HG03159 (cell line): ENCODE data around the gene BTN3A1.
"Not testable (repeated sequence)": the region's sequence is repeated elsewhere in the genome, so short reads cannot be mapped to it uniquely, and the experiment has no call there.

Source experiments
- ATAC-seq: cut with Tn5 transposase; IDR thresholded peaks from one replicate; pipeline ENCODE4 v1.9.1; 2021; ENCODE audit warnings: mild to moderate bottlenecking, moderate library complexity; ENCODE audit not compliant: unreplicated experiment

Gene BTN3A1

DNA sequence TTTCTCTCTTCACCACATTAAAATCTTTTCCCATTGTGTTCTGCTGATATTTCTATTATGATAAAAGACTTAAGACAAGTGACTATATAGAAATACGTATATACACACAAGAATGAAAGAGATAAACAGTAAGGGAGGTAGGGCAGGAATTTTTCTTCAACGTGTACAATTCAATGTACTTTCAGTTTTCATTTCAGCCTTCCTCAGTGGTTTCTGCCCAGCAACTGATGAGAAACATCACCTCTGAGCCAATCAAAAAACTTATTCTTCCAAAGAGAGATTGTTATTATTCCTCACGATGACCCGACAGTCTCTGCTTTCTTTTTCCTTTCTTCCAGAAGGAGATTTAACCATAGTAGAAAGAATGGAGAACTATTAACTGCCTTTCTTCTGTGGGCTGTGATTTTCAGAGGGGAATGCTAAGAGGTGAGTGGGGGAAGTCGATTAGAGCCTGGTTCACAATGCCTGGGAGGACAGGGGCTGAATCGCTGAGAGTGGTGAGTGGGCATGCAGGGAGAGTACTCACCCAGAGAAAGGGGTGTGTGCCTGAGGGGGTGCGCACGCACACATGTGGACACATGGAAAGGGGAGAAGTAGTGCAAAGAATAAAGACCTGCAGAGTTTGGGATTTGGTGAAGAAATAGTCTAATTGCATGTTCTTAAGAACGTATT lies at the start of gene BTN3A1:
Gene BTN3A1, plus strand, starts transcription at position 289 of the 672 bp plus-strand sequence. CDS start 3,289 bp downstream, outside the sequence.
- ATAC-seq: peak; percentile 82

DNA sequence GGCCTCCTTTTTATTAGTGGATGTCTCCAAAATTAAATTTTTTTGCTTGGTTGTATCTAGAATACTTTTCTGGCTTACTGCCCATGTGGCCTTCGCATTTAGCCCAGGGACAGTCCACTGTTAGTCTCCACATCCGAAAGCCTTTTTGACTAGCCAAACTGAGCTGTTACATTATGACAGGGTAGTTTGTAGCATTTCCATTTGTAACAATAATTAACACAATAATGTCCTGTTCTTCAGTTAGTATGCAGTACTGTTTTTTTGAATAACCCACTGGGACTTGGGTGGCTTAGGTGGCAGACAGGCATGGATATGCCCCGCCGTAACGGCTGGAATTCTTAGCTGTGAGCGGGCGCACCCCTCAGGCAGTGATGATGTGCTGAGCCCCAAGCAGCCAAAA lies 49.8 kb upstream of the BTN3A1 start:
- no peak for ATAC-seq

- ATAC-seq: no peak
These were observed 47.9 kb upstream of the BTN3A1 start for GRCh38 chr6:26354162-26354561.

DNA sequence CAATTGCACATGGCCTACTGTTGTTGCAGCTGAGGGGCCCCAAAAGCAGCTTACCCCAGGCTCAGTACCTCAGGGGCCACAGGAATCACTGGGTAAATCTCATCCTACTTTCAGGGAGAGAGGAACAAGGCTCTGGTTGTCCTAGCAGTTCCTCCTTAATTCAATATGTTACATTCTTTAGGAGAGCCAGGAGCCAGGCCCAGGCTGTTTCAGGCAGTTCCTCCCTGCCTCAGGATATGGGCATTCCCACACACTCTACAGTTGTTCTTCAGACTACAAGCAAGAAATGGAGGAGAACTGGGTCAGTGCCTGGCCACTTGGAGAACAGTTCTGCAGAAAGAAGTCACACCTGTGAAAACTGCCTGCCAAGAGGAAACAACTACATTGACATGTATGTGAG lies 46.7 kb upstream of the BTN3A1 start:
- no peak for ATAC-seq

GRCh38 chr6:26357543-26357942 lies 44.5 kb upstream of the BTN3A1 start:
- not testable (repeated sequence) for ATAC-seq

GRCh38 chr6:26358511-26358981 lies 43.5 kb upstream of the BTN3A1 start:
- peak; percentile 39 for ATAC-seq

GRCh38 chr6:26359765-26360164 lies 42.3 kb upstream of the BTN3A1 start:
- ATAC-seq: no peak

DNA sequence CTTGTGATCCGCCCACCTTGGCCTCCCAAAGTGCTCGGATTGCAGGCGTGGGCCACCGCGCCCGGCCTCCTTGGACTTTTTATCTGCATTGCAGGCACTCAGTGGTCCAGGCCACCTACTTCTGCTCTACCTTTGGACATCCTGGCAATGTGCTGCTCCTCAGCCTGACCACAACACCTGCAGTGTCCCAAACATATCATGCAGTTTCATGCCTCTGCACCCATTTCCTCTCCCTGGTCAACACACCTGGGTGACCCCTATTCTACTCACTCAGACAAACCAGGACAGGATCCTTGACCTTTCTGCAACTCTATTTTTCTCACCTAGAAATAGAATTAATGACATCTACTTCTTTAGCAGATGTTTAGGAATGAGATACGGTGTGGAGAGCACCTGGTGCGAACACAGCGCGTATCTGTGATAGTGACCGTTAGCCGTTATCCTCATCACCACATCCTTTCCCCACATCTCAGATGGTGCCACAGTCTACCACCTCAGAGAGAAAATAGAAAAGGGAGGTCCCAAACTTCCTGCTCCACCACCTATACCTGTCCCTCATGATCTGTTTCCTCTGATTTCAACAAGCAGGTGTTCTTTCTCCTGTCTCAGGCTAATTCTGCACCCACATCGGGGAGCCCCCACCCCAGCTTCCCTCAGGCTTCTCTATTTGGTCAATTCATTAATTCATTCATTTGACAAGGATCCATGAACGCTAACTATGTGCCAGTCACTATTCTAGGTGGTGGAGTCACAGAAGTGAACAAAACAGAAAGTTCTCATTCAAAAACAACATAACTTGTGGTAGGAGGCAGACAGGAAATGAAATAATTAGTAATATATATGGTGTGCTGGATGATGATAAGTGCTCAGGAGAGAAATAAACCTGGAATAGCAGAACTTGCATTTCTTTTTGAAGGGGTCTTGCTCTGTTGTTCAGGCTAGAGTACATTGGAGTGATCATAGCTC lies 41.3 kb upstream of the BTN3A1 start:
- ATAC-seq: peak; percentile 38

DNA sequence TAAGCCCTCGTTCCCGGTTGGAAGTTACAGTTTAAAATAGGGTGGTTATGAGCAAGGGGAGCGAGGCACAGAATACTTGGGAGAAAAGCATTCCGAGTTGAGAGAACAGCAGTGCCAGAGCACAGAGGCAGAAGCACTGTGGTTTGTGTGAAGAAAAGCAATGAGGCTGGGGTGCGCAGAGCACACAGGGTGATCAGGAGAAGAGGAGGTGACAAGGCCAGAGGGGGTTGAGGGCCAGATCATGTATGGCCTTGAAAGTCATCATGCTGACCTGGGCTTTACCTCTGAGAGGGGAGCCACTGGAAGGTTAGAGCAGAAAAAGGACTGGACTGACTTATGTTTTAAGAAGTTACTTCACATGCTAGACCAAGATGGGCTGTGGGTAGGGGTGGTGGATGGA lies 40.5 kb upstream of the BTN3A1 start:
- ATAC-seq: no peak

- ATAC-seq: no peak
These were observed 39.8 kb upstream of the BTN3A1 start for GRCh38 chr6:26362093-26362835.

GRCh38 chr6:26362836-26363220 lies 39.2 kb upstream of the BTN3A1 start:
- no peak for ATAC-seq

DNA sequence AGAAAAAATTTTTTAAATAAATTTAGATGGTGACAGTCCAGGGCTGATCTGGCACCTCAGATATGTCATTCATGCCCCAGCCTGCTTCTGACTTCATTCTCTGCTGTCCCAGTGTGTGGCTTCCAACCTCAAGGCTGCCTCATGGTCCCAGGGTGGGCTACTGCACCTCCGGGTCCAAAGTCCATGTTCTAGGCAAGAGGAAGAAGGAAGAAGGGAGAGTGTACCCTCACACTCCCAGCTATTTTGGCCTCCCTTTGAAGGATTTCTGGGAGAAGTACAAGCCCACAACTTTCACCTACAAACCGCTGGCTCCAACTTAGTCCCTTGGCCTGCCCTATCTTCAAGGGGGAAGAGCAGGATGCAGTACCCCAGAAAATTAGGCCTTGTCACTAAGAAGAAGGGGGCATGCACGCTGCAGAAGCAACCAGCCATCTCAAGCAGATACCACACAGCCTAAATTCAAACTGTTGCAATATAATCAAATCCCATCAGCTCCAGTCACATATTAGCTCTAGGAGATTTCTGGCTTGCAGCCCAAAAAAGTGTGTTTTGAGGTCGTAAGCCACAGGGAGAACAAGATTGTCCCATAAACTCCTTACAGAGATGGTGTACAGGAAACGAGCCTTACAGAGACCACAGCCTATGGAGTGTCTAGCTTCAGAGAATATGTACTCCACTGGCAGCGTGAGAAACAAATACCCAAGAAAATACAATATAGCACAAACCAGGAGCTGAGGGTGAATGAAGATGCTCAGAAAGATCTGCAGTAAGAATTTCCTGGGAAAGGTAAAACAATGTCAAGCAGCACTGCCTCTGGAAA lies 38.0 kb upstream of the BTN3A1 start:
- ATAC-seq: no peak

DNA sequence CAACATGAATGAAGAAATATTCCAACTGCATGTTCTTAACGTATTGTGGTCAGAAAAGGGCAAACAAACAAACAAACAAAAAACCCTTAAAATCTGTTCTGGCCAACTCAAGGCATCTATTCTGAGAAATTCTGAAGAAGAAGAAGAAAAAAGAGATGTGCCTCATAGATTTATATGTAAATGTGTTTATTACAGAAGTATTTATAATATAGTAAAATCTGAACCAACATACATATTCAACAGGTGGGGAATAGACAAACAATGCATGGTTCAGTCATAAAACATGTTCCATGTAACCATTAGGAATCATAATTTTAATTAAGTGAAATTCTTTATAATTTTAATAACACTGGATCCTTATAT lies 36.5 kb upstream of the BTN3A1 start:
- no peak for ATAC-seq

DNA sequence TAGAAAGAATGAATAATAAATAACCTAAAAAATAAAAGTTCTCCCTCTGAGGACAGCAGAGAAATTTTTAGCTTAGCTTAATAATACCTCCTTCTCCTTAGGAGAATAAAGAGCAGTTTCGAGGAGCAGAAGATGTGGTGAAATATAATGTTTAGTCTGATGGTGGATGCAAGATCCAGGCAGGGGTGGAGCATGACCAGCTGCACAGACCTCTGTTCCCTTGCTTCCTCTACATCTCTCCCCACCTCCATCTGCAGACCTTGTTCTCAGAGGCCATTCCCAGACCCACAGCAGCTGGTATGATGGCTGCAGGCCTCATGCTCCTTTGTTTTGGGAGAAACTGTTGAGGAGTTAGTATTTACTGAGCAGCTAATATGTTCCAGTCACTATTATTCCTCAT lies 35.6 kb upstream of the BTN3A1 start:
- no peak for ATAC-seq

GRCh38 chr6:26367114-26367513 lies 35.0 kb upstream of the BTN3A1 start:
- no peak for ATAC-seq

DNA sequence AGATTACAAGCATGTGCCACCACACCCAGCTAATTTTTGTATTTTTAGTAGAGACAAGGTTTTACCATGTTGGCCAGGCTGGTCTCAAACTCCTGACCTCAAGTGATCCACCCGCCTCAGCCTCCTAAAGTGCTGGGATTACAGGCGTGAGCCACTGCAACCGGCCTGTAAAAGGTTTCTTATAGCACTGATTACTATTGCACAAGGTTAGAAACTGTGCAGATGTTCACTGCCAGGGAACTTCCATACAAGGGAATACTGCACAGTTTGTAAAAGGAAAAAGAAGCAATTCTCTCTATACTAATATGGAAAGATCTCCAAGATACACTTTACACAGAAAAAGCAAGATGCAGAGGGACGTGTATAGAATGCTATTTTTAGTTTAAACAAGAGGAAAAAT lies 30.3 kb upstream of the BTN3A1 start:
- not testable (repeated sequence) for ATAC-seq

DNA sequence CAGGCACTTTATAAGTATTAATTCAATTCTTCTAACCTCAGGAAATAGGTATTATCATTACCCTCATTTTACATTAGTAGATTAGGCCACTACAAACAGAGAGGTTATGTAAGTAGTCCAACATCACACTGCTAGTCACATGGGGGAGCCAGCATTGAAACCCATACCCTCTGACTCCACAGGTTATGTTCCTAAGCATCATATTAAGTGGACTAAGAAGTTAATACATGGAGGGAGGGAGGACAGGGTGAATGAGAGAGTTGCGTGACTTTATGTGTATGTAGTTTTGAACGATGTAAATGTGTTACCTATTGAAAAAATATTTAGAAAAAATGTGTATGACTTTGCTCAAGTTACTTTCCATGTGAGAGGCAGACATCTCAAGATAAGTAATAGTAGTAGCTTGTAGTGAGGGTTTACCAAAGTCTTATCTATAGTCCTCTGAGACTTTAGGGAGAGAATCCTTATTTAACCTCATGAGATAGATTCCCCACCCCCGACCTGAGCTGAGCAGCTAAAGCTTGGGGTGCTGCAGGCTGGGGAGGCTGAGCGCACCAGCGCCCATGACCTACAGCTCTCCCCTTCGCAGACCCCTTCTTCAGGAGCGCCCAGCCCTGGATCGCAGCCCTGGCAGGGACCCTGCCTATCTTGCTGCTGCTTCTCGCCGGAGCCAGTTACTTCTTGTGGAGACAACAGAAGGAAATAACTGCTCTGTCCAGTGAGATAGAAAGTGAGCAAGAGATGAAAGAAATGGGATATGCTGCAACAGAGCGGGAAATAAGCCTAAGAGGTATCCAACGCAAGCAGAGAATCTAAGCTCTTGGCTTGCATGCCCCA lies 29.5 kb upstream of the BTN3A1 start:
- no peak for ATAC-seq

- no peak for ATAC-seq
These were observed 26.8 kb upstream of the BTN3A1 start for GRCh38 chr6:26375270-26375669.

- ATAC-seq: no peak
These were observed 24.4 kb upstream of the BTN3A1 start for GRCh38 chr6:26377719-26378118.

DNA sequence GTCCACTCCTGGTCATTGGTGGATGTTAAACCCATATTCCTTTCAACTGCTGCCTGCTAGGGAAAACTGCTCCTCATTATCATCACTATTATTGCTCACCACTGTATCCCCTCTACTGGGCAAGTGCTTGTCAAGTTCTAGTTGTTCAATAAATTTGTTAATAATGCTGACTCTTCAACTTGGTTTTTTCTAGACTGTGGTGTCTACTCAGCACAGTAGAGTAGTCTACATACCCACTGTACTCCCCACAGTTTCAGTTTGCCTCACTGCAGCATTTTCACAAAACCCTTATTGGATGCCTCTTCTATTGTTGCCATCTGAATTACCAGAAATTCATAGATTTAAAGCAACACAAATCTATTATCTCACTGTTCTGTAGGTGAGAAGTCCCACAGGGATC lies 23.9 kb upstream of the BTN3A1 start:
- not testable (repeated sequence) for ATAC-seq
